Measurements from ENCODE around the gene PPFIBP1.

DNA sequence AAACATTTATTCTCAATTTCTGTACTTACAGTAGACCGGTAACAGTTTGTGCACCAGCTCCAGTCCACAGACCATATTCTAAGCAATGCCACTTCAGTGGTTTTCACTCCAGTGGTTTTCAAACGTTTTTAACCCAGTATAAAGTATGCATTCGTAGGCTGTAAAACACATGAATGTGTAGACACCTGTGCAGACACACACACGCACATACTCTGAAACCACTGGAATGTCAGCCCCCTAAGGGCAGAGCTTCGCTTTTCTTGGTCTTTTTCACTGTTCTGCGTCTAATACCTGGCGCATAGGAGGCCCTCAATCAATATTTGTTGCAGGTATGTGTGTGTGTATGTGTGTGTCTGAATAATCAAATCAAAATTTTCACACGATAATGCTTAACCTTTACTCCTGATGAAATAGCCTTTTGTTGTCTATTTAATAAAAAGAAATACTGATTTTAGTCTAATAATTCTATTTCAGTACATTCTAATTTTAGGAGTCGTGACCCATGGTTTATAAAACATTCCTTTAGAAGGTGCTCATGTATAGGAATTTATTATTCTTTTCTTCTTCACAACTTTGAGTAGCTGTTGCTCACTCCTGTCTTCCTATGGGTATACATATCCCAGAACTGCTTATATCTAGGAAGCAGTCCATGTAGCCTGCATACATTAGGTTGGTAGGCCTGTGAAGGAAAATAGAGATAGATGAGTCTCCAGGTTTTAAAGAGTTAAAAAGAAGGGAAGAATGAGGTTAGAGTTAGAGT, 98.6 kb downstream of the PPFIBP1 start:
- no peak for TF ChIP-seq CTCF (IDR thresholded peaks at IDR 0.05)
- TF ChIP-seq POLR2A (IDR thresholded peaks at IDR 0.05) = no peak
